Urothelium cell line (cell line): ENCODE results near the gene APBB1IP.
"Not testable (repeated sequence)": the region's sequence is repeated elsewhere in the genome, so short reads cannot be mapped to it uniquely, and the experiment has no call there.

Experiments used
- DNase-seq: peaks from one replicate; pipeline ENCODE4 v3.0.0; 2011; ENCODE audit warnings: low spot score, mixed read lengths
- FAIRE-seq: peaks from 2 replicates; lab custom pipeline; 2011; peaks lifted over from hg19 to GRCh38; lab: Jason Lieb, UNC

The APBB1IP gene

GRCh38 chr10:26437637-26438461 is at the start of gene APBB1IP:
Gene APBB1IP, plus strand, starts transcription at chr10:26438341. Its CDS starts 53,986 bp downstream, at chr10:26492327.
- DNase-seq (no peak), FAIRE-seq (no peak)

GRCh38 chr10:26389533-26389932 is 48.6 kb upstream of the APBB1IP start:
- DNase-seq = no peak

GRCh38 chr10:26391701-26392695 is 46.1 kb upstream of the APBB1IP start:
- DNase-seq (no peak), FAIRE-seq (no peak)

More at GRCh38 chr10:26389533-26389932, 48.6 kb upstream of the APBB1IP start:
- no peak for FAIRE-seq

GRCh38 chr10:26398353-26398752 is 39.8 kb upstream of the APBB1IP start:
- FAIRE-seq, DNase-seq: not testable (repeated sequence)

- DNase-seq = peak; percentile 25
- FAIRE-seq = no peak
Measured at GRCh38 chr10:26407406-26407969, 30.7 kb upstream of the APBB1IP start.

GRCh38 chr10:26408858-26409494 is 29.2 kb upstream of the APBB1IP start:
- no peak for FAIRE-seq
- DNase-seq = no peak

- DNase-seq (no peak), FAIRE-seq (no peak)
Measured at GRCh38 chr10:26410356-26410755, 27.8 kb upstream of the APBB1IP start.

- FAIRE-seq (no peak), DNase-seq (no peak)
Measured at GRCh38 chr10:26412932-26413331, 25.2 kb upstream of the APBB1IP start.

- FAIRE-seq = no peak
- DNase-seq = no peak
Measured at GRCh38 chr10:26413375-26413774, 24.8 kb upstream of the APBB1IP start.

GRCh38 chr10:26417136-26417535 is 21.0 kb upstream of the APBB1IP start:
- DNase-seq (no peak), FAIRE-seq (no peak)

GRCh38 chr10:26422977-26423376 is 15.2 kb upstream of the APBB1IP start:
- DNase-seq (no peak), FAIRE-seq (no peak)

- DNase-seq = no peak
- FAIRE-seq = no peak
Measured at GRCh38 chr10:26423722-26424121, 14.4 kb upstream of the APBB1IP start.

- no peak for FAIRE-seq
- no peak for DNase-seq
Measured at GRCh38 chr10:26430641-26431163, 7.4 kb upstream of the APBB1IP start.

- no peak for FAIRE-seq
- DNase-seq = no peak
Measured at GRCh38 chr10:26432938-26433337, 5.2 kb upstream of the APBB1IP start.

- DNase-seq (no peak), FAIRE-seq (no peak)
Measured at GRCh38 chr10:26435852-26436251, 2.3 kb upstream of the APBB1IP start.

GRCh38 chr10:26436848-26437247 is 1.3 kb upstream of the APBB1IP start:
- DNase-seq (no peak), FAIRE-seq (no peak)

GRCh38 chr10:26438534-26439341 is 597 bp downstream of the APBB1IP start:
- FAIRE-seq (no peak), DNase-seq (no peak)

- FAIRE-seq (no peak), DNase-seq (no peak)
Measured at GRCh38 chr10:26439406-26440087, 1.4 kb downstream of the APBB1IP start.

- DNase-seq = no peak
- no peak for FAIRE-seq
Measured at GRCh38 chr10:26440088-26440470, 1.9 kb downstream of the APBB1IP start.
